Trophoblast cell (in vitro differentiated cells and primary cell): ENCODE data around the gene FBH1.
"Not testable (repeated sequence)": the region's sequence is repeated elsewhere in the genome, so short reads cannot be mapped to it uniquely, and the experiment has no call there.

ENCODE experiments used
- DNase-seq, 2 donors: peaks; one replicate each; pipeline ENCODE4 v3.0.0-alpha.2; 2016
- H2AFZ ChIP-seq: 2 replicates; pipeline ENCODE4 v1.6.1; 2013; ENCODE audit warnings: low read length, moderate library complexity, mild to moderate bottlenecking; ENCODE audit not compliant: insufficient read depth, poor library complexity
- H2AK5ac ChIP-seq: 2 replicates; pipeline ENCODE4 v1.6.1; 2013; ENCODE audit warnings: mild to moderate bottlenecking, low read length
- H2BK120ac ChIP-seq: 2 replicates; pipeline ENCODE4 v1.6.1; 2013; ENCODE audit warnings: low read length, mild to moderate bottlenecking, moderate library complexity; ENCODE audit not compliant: insufficient read depth, poor library complexity
- H2BK12ac ChIP-seq: 2 replicates; pipeline ENCODE4 v1.6.1; 2013; ENCODE audit warnings: mild to moderate bottlenecking, low read length, moderate library complexity
- H2BK5ac ChIP-seq: 2 replicates; pipeline ENCODE4 v1.6.1; 2013; ENCODE audit warnings: low read length, low read depth, moderate library complexity, mild to moderate bottlenecking; ENCODE audit not compliant: poor library complexity
- H3K14ac ChIP-seq: 2 replicates; pipeline ENCODE4 v1.6.1; 2013; ENCODE audit warnings: mild to moderate bottlenecking, low read length
- H3K18ac ChIP-seq: 2 replicates; pipeline ENCODE4 v1.6.1; 2013; ENCODE audit warnings: mild to moderate bottlenecking, low read length
- H3K23ac ChIP-seq: 2 replicates; pipeline ENCODE4 v1.6.1; 2013; ENCODE audit warnings: low read length
- H3K27ac ChIP-seq: 2 replicates; pipeline ENCODE4 v1.5.1; 2013; ENCODE audit warnings: low read depth, mild to moderate bottlenecking, inconsistent platforms, low read length, moderate library complexity
- H3K27me3 ChIP-seq: 2 replicates; pipeline ENCODE4 v1.6.1; 2013; ENCODE audit warnings: inconsistent platforms, mild to moderate bottlenecking, low read length, moderate library complexity; ENCODE audit not compliant: insufficient read depth
- H3K36me3 ChIP-seq, 2 experiments: 1 replicate in 1 of 2; 2 replicates in 1 of 2; pipeline ENCODE4 v1.6.1; 2013; ENCODE audit warnings: low read length in 2 of 2, mild to moderate bottlenecking in 2 of 2, moderate library complexity in 1 of 2; ENCODE audit not compliant: insufficient read depth in 2 of 2, control insufficient read depth in 1 of 2
- H3K4ac ChIP-seq: 2 replicates; pipeline ENCODE4 v1.6.1; 2013; ENCODE audit warnings: low read depth, mild to moderate bottlenecking, low read length, moderate library complexity
- H3K4me1 ChIP-seq, 2 experiments: 1 replicate in 1 of 2; 2 replicates in 1 of 2; pipeline ENCODE4 v1.6.1; 2013; ENCODE audit warnings: low read length in 2 of 2, mild to moderate bottlenecking in 2 of 2, moderate library complexity in 1 of 2; ENCODE audit not compliant: insufficient read depth in 2 of 2, control insufficient read depth in 1 of 2
- H3K4me2 ChIP-seq: 2 replicates; pipeline ENCODE4 v1.6.1; 2013; ENCODE audit warnings: inconsistent platforms, mild to moderate bottlenecking, low read length, moderate library complexity
- H3K4me3 ChIP-seq: 2 replicates; pipeline ENCODE4 v1.5.1; 2013; ENCODE audit warnings: mild to moderate bottlenecking, low read depth, low read length, inconsistent platforms
- H3K79me1 ChIP-seq: one replicate; pipeline ENCODE4 v1.6.1; 2013; ENCODE audit warnings: low read length
- H3K79me2 ChIP-seq: 2 replicates; pipeline ENCODE4 v1.6.1; 2013; ENCODE audit warnings: low read length, mild to moderate bottlenecking; ENCODE audit not compliant: control insufficient read depth, insufficient read depth, poor library complexity
- H3K9ac ChIP-seq: 2 replicates; pipeline ENCODE4 v1.6.1; 2013; ENCODE audit warnings: mild to moderate bottlenecking, low read length
- H3K9me3 ChIP-seq: 2 replicates; pipeline ENCODE4 v1.6.1; 2013; ENCODE audit warnings: low read depth, mild to moderate bottlenecking, control low read depth, inconsistent platforms, low read length; ENCODE audit not compliant: insufficient read depth
- H4K12ac ChIP-seq: 2 replicates; pipeline ENCODE4 v1.6.1; 2013; ENCODE audit warnings: low read depth, mild to moderate bottlenecking, low read length, moderate library complexity
- H4K8ac ChIP-seq: 2 replicates; pipeline ENCODE4 v1.6.1; 2013; ENCODE audit warnings: low read depth, mild to moderate bottlenecking, low read length, moderate library complexity
- H4K91ac ChIP-seq: one replicate; pipeline ENCODE4 v1.6.1; 2013; ENCODE audit warnings: low read depth, mild to moderate bottlenecking, low read length, moderate library complexity
- WGBS: extraction: QIAGEN DNeasy Blood & Tissue Kit; methylation state at CpG from one replicate; pipeline ENCODE4 v1.1.7; 2013; ENCODE audit warnings: missing lambda C conversion rate; ENCODE audit not compliant: insufficient read length, insufficient coverage; ENCODE audit errors: extremely low coverage; 5-methylcytosine and 5-hydroxymethylcytosine counted together

FBH1 gene

GRCh38 chr10:5844345-5845055 lies 45.5 kb upstream of the FBH1 start:
- no peak overlapping the region for H2BK5ac ChIP-seq
- no peak overlapping the region for H3K14ac ChIP-seq
- no peaks in the 10 kb centered on the region for H3K27me3 ChIP-seq
- WGBS, result no CpG with 5 or more reads among the region's 13 CpGs
- H3K23ac ChIP-seq, result no peak overlapping the region
- peaks cover 2 to 3% of the 10 kb centered on the region in 2 experiments for H3K4me1 ChIP-seq
- H4K91ac ChIP-seq, result no peak overlapping the region
- H2BK120ac ChIP-seq, result no peak overlapping the region
- no peak overlapping the region for H3K27ac ChIP-seq
- no peaks in the 10 kb centered on the region for H3K79me2 ChIP-seq
- no peak overlapping the region for H2BK12ac ChIP-seq
- no peak overlapping the region for H3K4ac ChIP-seq
- H3K36me3 ChIP-seq, result no peaks in the 10 kb centered on the region
- peak; percentile 87 to 96 for DNase-seq
- H4K8ac ChIP-seq, result no peak overlapping the region
- no peaks in the 10 kb centered on the region for H3K79me1 ChIP-seq
- H3K9me3 ChIP-seq, result peaks cover 2% of the 10 kb centered on the region
- H3K18ac ChIP-seq, result no peak overlapping the region
- no peak overlapping the region for H4K12ac ChIP-seq
- no peak overlapping the region for H2AK5ac ChIP-seq
- H3K9ac ChIP-seq, result no peak overlapping the region
- no peak overlapping the region for H2AFZ ChIP-seq
- no peak overlapping the region for H3K4me3 ChIP-seq
- H3K4me2 ChIP-seq, result no peak overlapping the region

- not testable (repeated sequence) for H3K18ac ChIP-seq, H3K14ac ChIP-seq, H3K36me3 ChIP-seq, H3K4me3 ChIP-seq, H2BK120ac ChIP-seq, H3K79me2 ChIP-seq, H3K23ac ChIP-seq, H4K8ac ChIP-seq, H3K27me3 ChIP-seq, H3K27ac ChIP-seq, H2BK12ac ChIP-seq, H3K4me1 ChIP-seq, H2AFZ ChIP-seq, H3K9ac ChIP-seq, H4K12ac ChIP-seq, H2BK5ac ChIP-seq, H3K79me1 ChIP-seq, H3K4me2 ChIP-seq, H4K91ac ChIP-seq, H3K4ac ChIP-seq, H3K9me3 ChIP-seq, H2AK5ac ChIP-seq
- DNase-seq, result peak; percentile 50 to 82
- no CpG with 5 or more reads among the region's 4 CpGs for WGBS
Measured at GRCh38 chr10:5846667-5847066, 43.4 kb upstream of the FBH1 start.

- H3K14ac ChIP-seq, result no peak overlapping the region
- WGBS, result no CpG with 5 or more reads among the region's 5 CpGs
- H2BK5ac ChIP-seq, result no peak overlapping the region
- no peak overlapping the region for H3K23ac ChIP-seq
- H3K9ac ChIP-seq, result no peak overlapping the region
- H2AFZ ChIP-seq, result no peak overlapping the region
- no peaks in the 10 kb centered on the region for H3K27me3 ChIP-seq
- H3K4me1 ChIP-seq, result no peaks in the 10 kb centered on the region
- no peaks in the 10 kb centered on the region for H3K36me3 ChIP-seq
- H2BK120ac ChIP-seq, result no peak overlapping the region
- no peak overlapping the region for H4K12ac ChIP-seq
- H3K9me3 ChIP-seq, result no peaks in the 10 kb centered on the region
- no peak overlapping the region for H3K18ac ChIP-seq
- no peak for DNase-seq
- H3K79me2 ChIP-seq, result no peaks in the 10 kb centered on the region
- no peak overlapping the region for H3K4me3 ChIP-seq
- no peak overlapping the region for H2BK12ac ChIP-seq
- no peak overlapping the region for H3K4me2 ChIP-seq
- no peak overlapping the region for H2AK5ac ChIP-seq
- no peak overlapping the region for H3K4ac ChIP-seq
- H4K91ac ChIP-seq, result no peak overlapping the region
- H4K8ac ChIP-seq, result no peak overlapping the region
- no peaks in the 10 kb centered on the region for H3K79me1 ChIP-seq
- H3K27ac ChIP-seq, result no peak overlapping the region
Measured at GRCh38 chr10:5854131-5854475, 35.9 kb upstream of the FBH1 start.

- Histone ChIP-seq H3K27ac (no peak overlapping the region), H2AK5ac (no peak overlapping the region), H3K4me3 (no peak overlapping the region), H4K12ac (no peak overlapping the region), H3K9ac (no peak overlapping the region), H3K79me2 (no peaks in the 10 kb centered on the region), H2BK5ac (no peak overlapping the region), H3K4ac (no peak overlapping the region), H3K79me1 (no peaks in the 10 kb centered on the region), H3K4me2 (no peak overlapping the region), H3K9me3 (no peaks in the 10 kb centered on the region), H2BK12ac (no peak overlapping the region), H3K27me3 (no peaks in the 10 kb centered on the region), H3K14ac (no peak overlapping the region), H2AFZ (no peak overlapping the region), H2BK120ac (no peak overlapping the region), H3K18ac (no peak overlapping the region), H4K91ac (no peak overlapping the region), H3K23ac (no peak overlapping the region), H3K36me3 (no peaks in the 10 kb centered on the region), H3K4me1 (no peaks in the 10 kb centered on the region), H4K8ac (no peak overlapping the region)
- no peak for DNase-seq
- WGBS, result no CpG with 5 or more reads among the region's 18 CpGs
Measured at GRCh38 chr10:5855979-5856700, 33.9 kb upstream of the FBH1 start.
